Measurements from ENCODE around the gene RYR2. TPM values are rescaled to one million over a fixed set of nuclear protein-coding genes. Genes with fewer than 3 reads are reported as not detected.

The RYR2 gene
- total and polyA plus RNA-seq, 9 of the 15 experiments (the other 6 are each of a cell fraction or from before 2014, with no cell fraction given), result 0.03 to 0.42 (median 0.14) TPM

DNA sequence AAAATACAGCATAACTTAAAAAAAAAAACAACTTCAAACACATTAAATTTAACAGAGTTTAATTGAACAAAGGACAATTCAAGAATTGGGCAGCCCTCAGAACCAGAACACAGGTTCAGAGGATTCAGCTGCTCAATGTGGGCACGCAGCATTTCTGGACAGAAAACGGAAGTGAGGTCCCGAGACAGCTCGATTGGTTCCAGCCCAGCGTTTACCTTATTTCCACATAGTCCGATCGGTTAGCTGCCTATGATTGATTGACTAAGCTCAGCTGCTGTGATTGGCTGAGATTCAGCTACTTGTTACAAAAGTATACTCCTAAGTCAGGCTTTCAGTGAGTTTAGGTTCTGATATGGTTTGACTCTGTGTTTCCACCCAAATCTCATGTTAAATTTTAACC, 815.5 kb downstream of the RYR2 start (continued):
- TF ChIP-seq, protein P1, sequence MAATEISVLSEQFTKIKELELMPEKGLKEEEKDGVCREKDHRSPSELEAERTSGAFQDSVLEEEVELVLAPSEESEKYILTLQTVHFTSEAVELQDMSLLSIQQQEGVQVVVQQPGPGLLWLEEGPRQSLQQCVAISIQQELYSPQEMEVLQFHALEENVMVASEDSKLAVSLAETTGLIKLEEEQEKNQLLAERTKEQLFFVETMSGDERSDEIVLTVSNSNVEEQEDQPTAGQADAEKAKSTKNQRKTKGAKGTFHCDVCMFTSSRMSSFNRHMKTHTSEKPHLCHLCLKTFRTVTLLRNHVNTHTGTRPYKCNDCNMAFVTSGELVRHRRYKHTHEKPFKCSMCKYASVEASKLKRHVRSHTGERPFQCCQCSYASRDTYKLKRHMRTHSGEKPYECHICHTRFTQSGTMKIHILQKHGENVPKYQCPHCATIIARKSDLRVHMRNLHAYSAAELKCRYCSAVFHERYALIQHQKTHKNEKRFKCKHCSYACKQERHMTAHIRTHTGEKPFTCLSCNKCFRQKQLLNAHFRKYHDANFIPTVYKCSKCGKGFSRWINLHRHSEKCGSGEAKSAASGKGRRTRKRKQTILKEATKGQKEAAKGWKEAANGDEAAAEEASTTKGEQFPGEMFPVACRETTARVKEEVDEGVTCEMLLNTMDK (IDR thresholded peaks at IDR 0.05; ENCODE audit: borderline replicate concordance, insufficient read depth, low read depth, low read length, poor library complexity, severe bottlenecking), result no peak
- no peak for TF ChIP-seq RBBP5 (IDR thresholded peaks at IDR 0.05; ENCODE audit: borderline replicate concordance, insufficient read depth, low read length, poor library complexity, severe bottlenecking)
- TF ChIP-seq KLF16 (IDR thresholded peaks at IDR 0.05), result no peak
- TF ChIP-seq, protein P2, sequence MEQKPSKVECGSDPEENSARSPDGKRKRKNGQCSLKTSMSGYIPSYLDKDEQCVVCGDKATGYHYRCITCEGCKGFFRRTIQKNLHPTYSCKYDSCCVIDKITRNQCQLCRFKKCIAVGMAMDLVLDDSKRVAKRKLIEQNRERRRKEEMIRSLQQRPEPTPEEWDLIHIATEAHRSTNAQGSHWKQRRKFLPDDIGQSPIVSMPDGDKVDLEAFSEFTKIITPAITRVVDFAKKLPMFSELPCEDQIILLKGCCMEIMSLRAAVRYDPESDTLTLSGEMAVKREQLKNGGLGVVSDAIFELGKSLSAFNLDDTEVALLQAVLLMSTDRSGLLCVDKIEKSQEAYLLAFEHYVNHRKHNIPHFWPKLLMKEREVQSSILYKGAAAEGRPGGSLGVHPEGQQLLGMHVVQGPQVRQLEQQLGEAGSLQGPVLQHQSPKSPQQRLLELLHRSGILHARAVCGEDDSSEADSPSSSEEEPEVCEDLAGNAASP (IDR thresholded peaks at IDR 0.05), result no peak
- no peak for TF ChIP-seq SETDB1 (IDR thresholded peaks at IDR 0.05; ENCODE audit: low read length)
- TF ChIP-seq XRCC5 (IDR thresholded peaks at IDR 0.05; ENCODE audit: low read depth, low read length), result no peak

DNA sequence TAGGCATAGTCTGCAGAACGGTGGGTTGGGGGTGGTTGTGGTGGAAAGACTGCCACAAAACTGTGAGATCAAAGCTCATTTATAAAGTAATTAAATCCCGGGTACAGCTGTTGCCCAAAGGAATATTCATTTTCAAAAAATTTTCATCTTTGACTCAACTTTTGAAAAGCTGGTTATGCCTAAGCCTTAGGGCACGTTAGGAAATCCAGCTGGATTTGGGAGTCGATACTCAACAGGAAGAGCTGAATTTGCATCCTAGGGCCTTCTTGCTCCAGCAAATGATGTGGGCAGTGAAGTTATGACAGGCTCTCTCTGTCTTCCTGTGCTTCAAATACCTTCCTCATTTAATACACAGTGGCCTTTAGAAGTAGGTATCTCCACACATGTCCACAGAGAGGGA, 817.0 kb downstream of the RYR2 start:
- no TSS peak for BruUV-seq (replicated peaks)
- no peak for FAIRE-seq
- 0% methylated on average over 4 of the region's 4 CpGs for WGBS (ENCODE audit: insufficient coverage, low coverage, missing lambda C conversion rate)
- no peak for TF ChIP-seq DDX20 (tag; IDR thresholded peaks at IDR 0.05; ENCODE audit: low read depth)
- no peak for TF ChIP-seq SIRT6 (IDR thresholded peaks at IDR 0.05; ENCODE audit: low read depth, low read length)
- no peak for TF ChIP-seq TFAM (CRISPR knock-in tag; conservative IDR thresholded peaks at IDR 0.05)
- TF ChIP-seq ZFP1 (CRISPR knock-in tag; IDR thresholded peaks at IDR 0.05), result no peak
- no peak for TF ChIP-seq CLOCK (CRISPR knock-in tag; IDR thresholded peaks at IDR 0.05; ENCODE audit: borderline replicate concordance)
- TF ChIP-seq MAFF (IDR thresholded peaks at IDR 0.05; ENCODE audit: low read length), result no peak
- TF ChIP-seq, protein P3, sequence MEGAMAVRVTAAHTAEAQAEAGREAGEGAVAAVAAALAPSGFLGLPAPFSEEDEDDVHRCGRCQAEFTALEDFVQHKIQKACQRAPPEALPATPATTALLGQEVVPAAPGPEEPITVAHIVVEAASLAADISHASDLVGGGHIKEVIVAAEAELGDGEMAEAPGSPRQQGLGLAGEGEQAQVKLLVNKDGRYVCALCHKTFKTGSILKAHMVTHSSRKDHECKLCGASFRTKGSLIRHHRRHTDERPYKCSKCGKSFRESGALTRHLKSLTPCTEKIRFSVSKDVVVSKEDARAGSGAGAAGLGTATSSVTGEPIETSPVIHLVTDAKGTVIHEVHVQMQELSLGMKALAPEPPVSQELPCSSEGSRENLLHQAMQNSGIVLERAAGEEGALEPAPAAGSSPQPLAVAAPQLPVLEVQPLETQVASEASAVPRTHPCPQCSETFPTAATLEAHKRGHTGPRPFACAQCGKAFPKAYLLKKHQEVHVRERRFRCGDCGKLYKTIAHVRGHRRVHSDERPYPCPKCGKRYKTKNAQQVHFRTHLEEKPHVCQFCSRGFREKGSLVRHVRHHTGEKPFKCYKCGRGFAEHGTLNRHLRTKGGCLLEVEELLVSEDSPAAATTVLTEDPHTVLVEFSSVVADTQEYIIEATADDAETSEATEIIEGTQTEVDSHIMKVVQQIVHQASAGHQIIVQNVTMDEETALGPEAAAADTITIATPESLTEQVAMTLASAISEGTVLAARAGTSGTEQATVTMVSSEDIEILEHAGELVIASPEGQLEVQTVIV (CRISPR knock-in tag; IDR thresholded peaks at IDR 0.05; ENCODE audit: borderline replicate concordance), result no peak

More for the DNA sequence above, 817.0 kb downstream of the RYR2 start:
- Histone ChIP-seq H3K9me3 (replicated peaks; ENCODE audit: control insufficient read depth, insufficient read depth, low read depth, low read length) (no peaks in the 10 kb centered on the region; the same call in 1 of the 2 replicates), H3K4me1 (replicated peaks in 1 of 2; ENCODE audit: control insufficient read depth in 2 of 2, insufficient read depth in 2 of 2, low read length in 2 of 2) (no peaks in the 10 kb centered on the region), H2AFZ (ENCODE audit: low read depth, low read length) (no peak overlapping the region), H3K4me3 (no peak overlapping the region), H3K79me2 (ENCODE audit: control insufficient read depth, insufficient read depth, low read length) (no peaks in the 10 kb centered on the region), H4K20me1 (replicated peaks; ENCODE audit: control insufficient read depth, insufficient read depth, low read length) (no peaks in the 10 kb centered on the region), H3K9me1 (ENCODE audit: control insufficient read depth, insufficient read depth, low read length) (no peaks in the 10 kb centered on the region), H3K36me3 (ENCODE audit: control insufficient read depth, insufficient read depth, low read length) (no peaks in the 10 kb centered on the region), H3K27ac (ENCODE audit: extremely low read depth, low read depth, low read length) (no peak overlapping the region), H3K27me3 (ENCODE audit: control insufficient read depth in 2 of 2, insufficient read depth in 2 of 2, low read length in 2 of 2) (no peaks in the 10 kb centered on the region), H3K9ac (ENCODE audit: insufficient read depth in 1 of 2, low read depth in 2 of 2, low read length in 2 of 2) (no peak overlapping the region), H3K4me2 (ENCODE audit: insufficient read depth, low read length) (no peak overlapping the region)
- POLR2A ChIA-PET, result no interaction called here
- DNase-seq (ENCODE audit: extremely low read depth in 1 of 4, low spot score in 3 of 4) (no peak), ATAC-seq (no peak)
- intact Hi-C loops (cut with micrococcal nuclease), result no loop called here
- in situ Hi-C loops (cut with MboI), result no loop called here
- CTCF ChIA-PET (ENCODE audit: low intra/inter-chr PET ratio), result no interaction called here
